Measurements from ENCODE around the gene MAP3K9. TPM values are rescaled to one million over a fixed set of nuclear protein-coding genes. Genes with fewer than 3 reads are reported as not detected.
"Not testable (repeated sequence)": the region's sequence is repeated elsewhere in the genome, so short reads cannot be mapped to it uniquely, and the experiment has no call there.

MAP3K9 gene
- total RNA-seq, 4 donors from 2014 or later = 5.0 to 12.7 (median 8.3) TPM

DNA sequence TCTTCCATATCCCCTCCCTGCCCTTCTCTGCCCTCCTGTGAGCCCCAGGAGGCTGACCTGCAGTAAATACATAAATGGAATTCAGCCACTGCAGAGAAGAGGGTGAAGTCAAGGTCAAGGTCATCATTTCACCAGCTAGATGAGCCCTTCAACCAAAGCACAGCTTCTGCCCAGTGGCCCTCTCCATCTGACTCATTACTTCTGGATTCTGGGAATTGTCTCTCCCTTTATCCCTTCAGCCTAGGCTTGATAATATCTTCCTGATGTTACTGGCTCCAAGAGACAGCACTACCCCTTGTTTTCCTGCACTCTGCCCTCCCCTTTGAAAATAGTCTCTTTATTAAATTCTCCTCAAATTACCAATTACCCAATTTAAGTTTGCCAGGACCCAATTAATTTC is 103.1 kb downstream of the MAP3K9 start:
- TF ChIP-seq POLR2AphosphoS5 (IDR thresholded peaks at IDR 0.05) (no peak), EP300 (IDR thresholded peaks at IDR 0.05; ENCODE audit: low read depth) (no peak), POLR2A (IDR thresholded peaks at IDR 0.05) (no peak)
- TF ChIP-seq, protein P1, sequence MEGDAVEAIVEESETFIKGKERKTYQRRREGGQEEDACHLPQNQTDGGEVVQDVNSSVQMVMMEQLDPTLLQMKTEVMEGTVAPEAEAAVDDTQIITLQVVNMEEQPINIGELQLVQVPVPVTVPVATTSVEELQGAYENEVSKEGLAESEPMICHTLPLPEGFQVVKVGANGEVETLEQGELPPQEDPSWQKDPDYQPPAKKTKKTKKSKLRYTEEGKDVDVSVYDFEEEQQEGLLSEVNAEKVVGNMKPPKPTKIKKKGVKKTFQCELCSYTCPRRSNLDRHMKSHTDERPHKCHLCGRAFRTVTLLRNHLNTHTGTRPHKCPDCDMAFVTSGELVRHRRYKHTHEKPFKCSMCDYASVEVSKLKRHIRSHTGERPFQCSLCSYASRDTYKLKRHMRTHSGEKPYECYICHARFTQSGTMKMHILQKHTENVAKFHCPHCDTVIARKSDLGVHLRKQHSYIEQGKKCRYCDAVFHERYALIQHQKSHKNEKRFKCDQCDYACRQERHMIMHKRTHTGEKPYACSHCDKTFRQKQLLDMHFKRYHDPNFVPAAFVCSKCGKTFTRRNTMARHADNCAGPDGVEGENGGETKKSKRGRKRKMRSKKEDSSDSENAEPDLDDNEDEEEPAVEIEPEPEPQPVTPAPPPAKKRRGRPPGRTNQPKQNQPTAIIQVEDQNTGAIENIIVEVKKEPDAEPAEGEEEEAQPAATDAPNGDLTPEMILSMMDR (IDR thresholded peaks at IDR 0.05) = no peak
- H3K27me3 ChIP-seq = no peaks in the 10 kb centered on the region
- no peaks in the 10 kb centered on the region for H3K4me1 ChIP-seq
- intact Hi-C loops (cut with DNase I; ENCODE audit: low total_unique reads) (no loop called here), in situ Hi-C loops (cut with MboI; ENCODE audit: low pct_ligation_motif_present in 1 of 4, low pct_unique_long_range_greater_than_20kb in 1 of 4, low sequenced_read_pairs in 3 of 4) (no loop called here)
- H3K27ac ChIP-seq = no peak overlapping the region
- no peak overlapping the region for H3K4me3 ChIP-seq
- H3K9me3 ChIP-seq = no peaks in the 10 kb centered on the region
- H3K36me3 ChIP-seq = no peaks in the 10 kb centered on the region
- no peak for DNase-seq

DNA sequence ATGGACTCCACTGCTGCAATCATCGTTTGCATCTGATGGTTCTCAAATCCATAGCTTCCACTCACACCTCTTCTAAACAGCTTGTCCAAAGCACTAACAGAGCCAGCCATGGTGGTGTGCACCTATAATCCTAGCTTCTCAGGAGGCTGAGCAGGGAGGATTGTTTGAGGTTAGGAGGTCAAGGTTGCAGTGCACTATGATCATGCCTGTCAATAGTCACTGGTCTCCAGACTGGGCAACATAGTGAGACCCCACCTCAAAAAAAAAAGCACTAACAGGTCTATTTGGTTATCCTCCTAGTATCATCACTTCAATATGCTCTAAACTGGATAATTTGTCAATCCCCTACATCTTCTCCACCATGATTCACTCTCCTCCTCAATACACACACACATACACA is 104.4 kb downstream of the MAP3K9 start:
- H3K4me3 ChIP-seq = no peak overlapping the region
- WGBS, 2 donors (ENCODE audit: low coverage in 1 of 2) = 75% methylated on average over 1 of the region's 1 CpG; no CpG with 5 or more reads in 1 of the 2 donors
- in situ Hi-C loops (cut with MboI; ENCODE audit: low pct_ligation_motif_present in 1 of 4, low pct_unique_long_range_greater_than_20kb in 1 of 4, low sequenced_read_pairs in 3 of 4) = no loop called here
- H3K27ac ChIP-seq = no peak overlapping the region
- DNase-seq = no peak
- no peaks in the 10 kb centered on the region for H3K9me3 ChIP-seq
- no peaks in the 10 kb centered on the region for H3K27me3 ChIP-seq
- no peaks in the 10 kb centered on the region for H3K4me1 ChIP-seq
- no peak for TF ChIP-seq POLR2AphosphoS5 (IDR thresholded peaks at IDR 0.05)
- no peak for TF ChIP-seq EP300 (IDR thresholded peaks at IDR 0.05; ENCODE audit: low read depth)
- no peak for TF ChIP-seq POLR2A (IDR thresholded peaks at IDR 0.05)
- TF ChIP-seq, protein P1 (IDR thresholded peaks at IDR 0.05) = no peak
- no peaks in the 10 kb centered on the region for H3K36me3 ChIP-seq
- intact Hi-C loops (cut with DNase I; ENCODE audit: low total_unique reads) = no loop called here

DNA sequence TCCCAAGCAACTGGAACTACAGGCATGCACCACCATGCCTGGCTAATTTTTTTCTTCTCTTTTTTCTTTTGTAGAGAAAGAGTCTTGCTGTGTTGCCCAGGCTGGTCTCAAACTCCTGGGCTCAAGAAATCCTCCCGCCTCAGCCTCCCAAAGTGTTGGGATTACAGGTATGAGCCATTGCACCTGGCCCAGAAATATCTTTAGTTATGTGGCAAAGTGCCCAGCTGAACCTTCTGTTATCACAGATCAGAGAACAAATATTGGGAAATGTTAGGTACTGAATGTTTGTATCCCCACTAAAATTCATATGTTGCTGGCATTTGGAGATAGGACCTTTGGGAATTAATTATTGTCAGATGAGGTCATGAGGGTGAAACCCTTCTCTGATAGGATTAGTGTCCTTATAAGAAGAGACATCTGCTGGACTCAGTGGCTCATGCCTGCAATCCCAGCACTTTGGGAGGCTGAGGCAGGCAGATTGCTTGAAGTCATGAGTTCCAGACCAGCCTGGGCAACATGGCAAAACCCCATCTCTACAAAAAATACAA is 105.6 kb downstream of the MAP3K9 start:
- 95% methylated on average over 1 of the region's 1 CpG; no CpG with 5 or more reads in 1 of the 2 donors for WGBS, 2 donors (ENCODE audit: low coverage in 1 of 2)
- H3K36me3 ChIP-seq; intact Hi-C loops (cut with DNase I; ENCODE audit: low total_unique reads); in situ Hi-C loops (cut with MboI; ENCODE audit: low pct_ligation_motif_present in 1 of 4, low pct_unique_long_range_greater_than_20kb in 1 of 4, low sequenced_read_pairs in 3 of 4); H3K4me1 ChIP-seq; H3K27me3 ChIP-seq; H3K4me3 ChIP-seq; H3K27ac ChIP-seq; H3K9me3 ChIP-seq; DNase-seq: not testable (repeated sequence)

DNA sequence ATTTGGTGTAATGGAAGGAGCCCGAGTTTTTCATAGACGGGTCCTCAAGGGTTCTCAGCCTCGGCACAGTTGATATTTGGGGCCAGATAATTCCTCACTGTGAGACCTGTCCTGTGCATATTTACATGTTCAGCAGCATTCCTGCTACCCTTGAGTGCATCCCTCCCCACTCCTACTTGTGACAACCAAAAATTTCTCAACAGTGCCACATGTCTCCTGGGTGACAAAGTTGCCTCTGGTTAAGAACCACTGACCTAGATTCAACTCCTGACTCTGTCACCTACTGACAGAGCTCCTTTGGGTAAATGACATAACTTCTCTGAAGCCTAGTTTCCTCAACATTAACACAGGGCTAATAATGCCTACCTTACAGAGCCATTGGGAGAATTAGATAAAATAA is 107.2 kb downstream of the MAP3K9 start:
- 87 to 88% methylated on average over 3 of the region's 3 CpGs for WGBS, 2 donors (ENCODE audit: low coverage in 1 of 2)
- TF ChIP-seq POLR2AphosphoS5 (IDR thresholded peaks at IDR 0.05) (no peak), POLR2A (IDR thresholded peaks at IDR 0.05) (no peak), EP300 (IDR thresholded peaks at IDR 0.05; ENCODE audit: low read depth) (no peak)
- TF ChIP-seq, protein P1 (IDR thresholded peaks at IDR 0.05) = no peak

DNA sequence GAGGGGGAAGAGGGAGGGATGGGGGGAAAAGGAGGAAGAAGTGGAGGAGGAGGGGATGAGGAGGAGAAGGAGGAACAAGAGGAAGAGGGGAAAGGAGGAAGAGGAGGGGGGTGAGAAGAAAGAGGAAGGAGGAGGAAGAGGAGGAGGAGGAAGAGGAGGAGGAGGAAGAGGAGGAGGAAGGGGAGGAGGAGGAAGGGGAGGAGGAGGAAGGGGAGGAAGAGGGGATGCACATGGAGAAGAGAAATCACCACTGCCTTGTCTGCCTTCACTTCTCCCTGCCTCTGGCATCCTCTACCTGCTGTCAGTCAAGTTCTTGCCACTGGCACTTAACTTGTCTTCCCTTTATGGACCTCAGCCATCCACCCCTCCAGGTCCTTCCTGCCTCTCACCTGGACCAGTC is 107.7 kb downstream of the MAP3K9 start:
- peaks cover 3 to 19% (median 4%) of the 10 kb centered on the region in 4 donors for H3K4me1 ChIP-seq
- no peak overlapping the region for H3K4me3 ChIP-seq
- TF ChIP-seq, protein P1 (IDR thresholded peaks at IDR 0.05) = no peak
- no peak for TF ChIP-seq EP300 (IDR thresholded peaks at IDR 0.05; ENCODE audit: low read depth)
- TF ChIP-seq POLR2A (IDR thresholded peaks at IDR 0.05) = no peak
- no peak for TF ChIP-seq POLR2AphosphoS5 (IDR thresholded peaks at IDR 0.05)
- DNase-seq = no peak
- in situ Hi-C loops (cut with MboI; ENCODE audit: low pct_ligation_motif_present in 1 of 4, low pct_unique_long_range_greater_than_20kb in 1 of 4, low sequenced_read_pairs in 3 of 4) (no loop called here), intact Hi-C loops (cut with DNase I; ENCODE audit: low total_unique reads) (no loop called here)
- no peak overlapping the region for H3K27ac ChIP-seq
- H3K27me3 ChIP-seq = no peaks in the 10 kb centered on the region
- H3K36me3 ChIP-seq = no peaks in the 10 kb centered on the region
- H3K9me3 ChIP-seq = no peaks in the 10 kb centered on the region

More for the DNA sequence above, 107.2 kb downstream of the MAP3K9 start:
- Histone ChIP-seq H3K4me3 (no peak overlapping the region), H3K9me3 (no peaks in the 10 kb centered on the region), H3K27me3 (no peaks in the 10 kb centered on the region), H3K27ac (no peak overlapping the region), H3K36me3 (no peaks in the 10 kb centered on the region), H3K4me1 (peaks cover 3 to 16% (median 4%) of the 10 kb centered on the region in 4 donors)
- intact Hi-C loops (cut with DNase I; ENCODE audit: low total_unique reads) (no loop called here), in situ Hi-C loops (cut with MboI; ENCODE audit: low pct_ligation_motif_present in 1 of 4, low pct_unique_long_range_greater_than_20kb in 1 of 4, low sequenced_read_pairs in 3 of 4) (no loop called here)
- DNase-seq = no peak
